Smooth muscle cell of the pulmonary artery (primary cell): ENCODE data around the gene ZNRF1. TPM values are rescaled to one million over a fixed set of nuclear protein-coding genes. Genes with fewer than 3 reads are reported as not detected.

ENCODE experiments used
- total RNA-seq: library from RNA; depleted of rRNA; stranded (reverse); fragments of >200 nt; gene quantifications from 2 replicates; pipeline ENCODE4 v1.2.3, GENCODE V29; 2014

ZNRF1 gene
- total RNA-seq, result 11.7 and 20.9 TPM in 2 replicates

DNA sequence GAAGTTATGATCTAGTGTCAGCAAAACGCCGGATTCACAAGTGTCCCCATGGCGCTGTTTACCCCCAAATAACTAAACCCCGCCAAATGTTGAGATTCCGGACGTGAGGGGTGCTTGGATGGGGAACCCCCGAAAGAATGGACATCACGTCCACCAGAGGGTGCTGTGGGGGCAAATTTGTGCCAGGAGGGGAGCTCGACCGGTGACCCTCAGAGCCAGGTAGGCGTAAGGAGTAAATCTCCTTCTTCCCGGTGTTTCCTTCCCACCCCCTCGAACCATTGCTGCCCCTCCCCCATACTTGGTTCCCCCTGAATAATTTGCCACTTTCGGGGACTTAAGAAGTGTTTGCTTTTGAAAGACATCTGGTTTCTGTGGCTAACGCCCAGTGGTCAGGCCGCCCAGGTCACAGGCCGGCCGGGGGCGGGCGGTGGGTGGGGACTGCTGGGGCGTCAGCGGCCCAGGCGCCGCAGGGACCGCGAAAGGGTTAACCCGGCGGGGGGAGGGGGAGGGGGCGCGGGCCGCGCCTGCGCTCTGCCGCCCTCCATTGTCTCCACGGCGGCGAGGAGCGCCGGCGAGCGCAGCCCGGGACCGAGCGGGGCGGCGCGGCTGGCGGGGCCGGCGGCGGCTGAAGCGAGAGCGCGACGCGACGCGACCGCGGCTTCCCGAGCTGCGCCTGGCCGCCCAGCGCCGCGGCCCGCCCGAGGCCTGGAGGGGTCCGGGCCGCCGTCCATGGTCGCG lies at the start of gene ZNRF1:
TSS of gene ZNRF1 (plus strand) at position 544 of the 738 bp plus-strand sequence. CDS start 648 bp downstream, outside the sequence.

DNA sequence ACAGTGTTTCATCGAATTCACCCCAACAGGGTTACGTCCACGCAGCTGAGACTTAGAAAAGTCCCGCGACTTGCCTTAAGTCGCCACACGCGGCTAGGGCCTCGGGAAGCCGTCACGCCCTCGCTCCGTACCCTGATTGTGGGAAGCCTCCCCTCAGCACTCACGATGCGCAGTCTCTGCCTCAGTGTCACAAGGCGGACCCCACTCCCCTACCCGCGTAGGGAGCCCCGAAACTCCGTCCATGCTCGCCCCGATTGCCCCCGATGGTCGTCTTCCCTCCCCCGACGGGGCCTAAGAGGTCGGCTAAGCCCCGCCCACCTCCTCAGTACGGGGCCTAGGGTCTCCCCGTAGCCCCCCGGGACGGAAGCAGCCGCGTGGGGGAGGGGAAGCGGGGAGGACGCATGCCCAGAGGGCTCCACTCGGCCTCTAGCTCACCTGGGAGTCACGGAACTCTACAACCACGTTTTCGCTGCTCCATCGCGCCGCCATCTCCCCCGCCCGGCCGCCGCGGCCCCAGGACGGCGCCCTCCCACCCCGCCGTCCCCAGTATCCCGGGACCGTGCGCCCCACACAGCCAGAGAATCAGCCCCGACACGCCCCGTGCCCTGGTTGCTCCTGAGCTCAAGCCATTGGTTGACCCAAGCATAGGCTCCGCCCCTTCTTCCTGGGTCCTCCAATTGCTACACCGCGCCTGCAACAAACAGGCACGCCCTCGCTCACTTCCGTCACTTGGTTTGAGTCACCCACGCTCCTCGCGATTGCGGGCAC lies 14.1 kb upstream of the ZNRF1 start, which contains the start of gene WDR59:
TSS of gene WDR59 (minus strand) at position 595 of the 768 bp plus-strand sequence. CDS start at position 489, 106 bp downstream.

GRCh38 chr16:75116081-75116910 lies 117.5 kb downstream of the ZNRF1 start, which contains the start of gene LDHD:
TSS of gene LDHD (minus strand) at chr16:75116780. CDS start at chr16:75116720, 60 bp downstream.

GRCh38 chr16:75148311-75149195 lies 149.7 kb downstream of the ZNRF1 start, which contains the start of gene ZFP1:
TSS of gene ZFP1 (plus strand) at chr16:75148524. CDS start at chr16:75152952, 4,428 bp downstream.

Other genes with a start within 250 kb of the ZNRF1 start
- not detected in 2 replicates for gene FA2H, start 224.2 kb upstream of the ZNRF1 start, total RNA-seq
- 17.9 and 20.7 TPM in 2 replicates for gene WDR59, start 13.9 kb upstream of the ZNRF1 start, total RNA-seq
- gene LDHD, start 117.8 kb downstream of the ZNRF1 start, total RNA-seq, result 2.3 and 5.0 TPM in 2 replicates
- gene ZFP1, start 149.5 kb downstream of the ZNRF1 start, total RNA-seq, result 13.7 and 15.1 TPM in 2 replicates
- not detected in 2 replicates for gene CTRB2, start 208.1 kb downstream of the ZNRF1 start, total RNA-seq
- gene CTRB1, start 220.0 kb downstream of the ZNRF1 start, total RNA-seq, result not detected in 2 replicates